NK-92 (cell line): ENCODE data around the gene GAB2.

ENCODE experiments used
- DNase-seq: peaks from one replicate; lab custom pipeline; 2025; ENCODE audit not compliant: unreplicated experiment; lab: John Stamatoyannopoulos, UW

GAB2 gene

DNA sequence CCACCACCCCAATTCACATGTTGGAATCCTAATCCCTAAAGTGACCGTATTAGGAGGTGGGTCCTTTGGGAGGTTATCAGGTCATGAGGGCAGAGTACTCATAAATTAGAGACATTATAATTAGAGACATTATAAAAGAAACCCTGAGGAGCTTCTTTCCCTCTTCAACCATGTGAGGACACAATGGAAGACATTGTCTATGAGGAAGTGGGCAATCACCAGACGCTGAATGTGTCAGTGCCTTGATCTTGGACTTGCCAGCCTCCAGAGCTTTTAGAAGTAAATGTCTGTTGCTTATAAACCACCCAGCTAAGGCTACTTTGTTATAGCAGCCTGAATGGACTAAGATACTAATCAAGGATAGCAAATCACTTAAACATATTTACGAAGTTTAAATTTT is 14.8 kb downstream of the GAB2 start:
- no peak for DNase-seq

- no peak for DNase-seq
Measured at GRCh38 chr11:78400702-78401101, 16.9 kb downstream of the GAB2 start.

DNA sequence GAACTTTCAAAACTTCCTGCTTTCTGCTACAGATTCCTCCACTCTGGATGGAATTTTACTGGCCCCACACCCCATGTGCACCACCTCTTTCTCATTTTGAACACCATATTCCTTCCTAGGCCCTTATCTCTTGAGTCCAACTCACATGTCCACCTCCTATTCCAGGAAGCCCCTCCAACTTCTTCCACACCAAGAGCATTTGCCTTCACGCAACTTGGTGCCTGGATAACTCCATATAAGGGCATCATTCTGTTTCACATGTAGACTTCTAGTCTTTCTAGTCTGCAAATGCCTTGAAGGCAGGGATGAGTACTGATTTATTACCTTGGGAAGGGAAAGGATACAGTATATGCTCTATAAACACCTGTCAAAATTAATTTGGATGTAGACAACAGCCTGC is 17.5 kb downstream of the GAB2 start:
- DNase-seq, result no peak

GRCh38 chr11:78399136-78399535 is 18.5 kb downstream of the GAB2 start:
- DNase-seq, result no peak

DNA sequence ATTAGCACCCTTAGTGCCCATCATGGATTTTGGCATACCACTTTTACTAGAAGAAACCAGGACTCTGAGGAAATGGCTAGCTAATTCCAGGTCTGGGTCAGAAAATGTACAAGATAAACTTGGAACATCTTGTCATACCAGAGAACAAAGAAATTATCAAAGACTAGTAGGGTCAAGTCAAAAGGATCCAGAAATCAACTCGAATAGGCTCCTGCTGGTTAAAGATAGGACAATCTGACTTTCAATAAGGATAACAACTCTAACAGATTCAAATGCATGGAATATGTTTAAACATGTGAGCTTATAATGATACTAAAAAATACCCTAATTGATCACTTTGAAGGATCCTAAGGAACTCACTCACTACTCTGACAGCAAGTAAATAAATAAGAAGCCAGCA is 18.9 kb downstream of the GAB2 start:
- DNase-seq, result no peak

GRCh38 chr11:78397398-78397797 is 20.2 kb downstream of the GAB2 start:
- DNase-seq, result no peak

GRCh38 chr11:78395597-78395996 is 22.0 kb downstream of the GAB2 start:
- no peak for DNase-seq

DNA sequence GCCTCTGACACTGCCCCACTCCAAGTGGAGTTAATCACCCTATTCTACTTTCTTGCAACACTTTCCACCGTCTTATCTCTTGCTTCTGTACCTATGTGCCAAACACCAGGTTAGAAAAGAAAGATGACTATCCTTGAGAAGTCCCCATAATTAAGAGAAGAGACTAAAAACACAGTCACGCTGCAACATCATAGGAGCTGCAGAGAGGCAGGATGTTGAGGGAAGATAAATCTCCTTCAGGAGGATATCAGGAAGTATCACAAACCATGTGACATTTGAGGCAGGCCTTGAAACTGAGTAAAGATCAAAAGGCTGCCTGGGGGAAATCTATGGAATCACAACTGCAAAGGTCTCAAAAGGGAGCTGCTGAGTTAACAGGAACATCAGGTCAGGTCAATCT is 24.8 kb downstream of the GAB2 start:
- no peak for DNase-seq

- no peak for DNase-seq
Measured at GRCh38 chr11:78391424-78391823, 26.2 kb downstream of the GAB2 start.

DNA sequence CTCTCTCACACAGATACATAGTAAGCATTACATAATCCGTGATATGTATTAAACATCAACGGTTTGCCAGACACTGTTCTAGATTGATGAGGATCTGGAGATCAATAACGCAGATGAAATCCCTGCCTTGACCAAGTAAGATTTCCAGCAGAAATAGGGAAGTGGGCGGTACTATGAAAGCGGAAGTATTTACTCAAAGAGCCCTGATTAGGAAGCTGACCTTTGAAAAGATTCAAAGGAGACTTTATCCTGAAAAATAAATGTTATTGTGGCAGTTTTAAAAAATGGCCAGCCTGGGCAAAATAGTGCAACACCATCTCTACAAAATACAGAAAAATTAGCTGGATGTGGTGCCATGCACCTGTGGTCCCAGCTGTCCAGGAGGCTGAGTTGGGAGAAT is 26.8 kb downstream of the GAB2 start:
- DNase-seq, result no peak

- DNase-seq, result no peak
Measured at GRCh38 chr11:78386215-78386941, 31.2 kb downstream of the GAB2 start.

DNA sequence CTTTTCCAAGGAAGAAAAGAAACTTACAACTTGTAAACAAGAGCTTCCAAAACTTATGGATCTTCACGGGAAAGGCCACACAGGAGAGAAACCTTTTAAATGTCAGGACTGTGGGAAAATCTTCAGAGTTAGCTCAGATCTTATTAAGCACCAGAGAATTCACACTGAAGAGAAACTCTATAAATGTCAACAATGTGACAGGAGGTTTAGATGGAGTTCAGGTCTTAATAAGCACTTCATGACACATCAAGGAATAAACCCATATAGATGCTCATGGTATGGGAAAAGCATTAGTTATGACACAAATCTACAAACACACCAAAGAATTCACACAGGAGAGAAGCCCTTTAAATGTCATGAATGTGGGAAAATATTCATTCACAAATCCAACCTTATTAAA is 32.4 kb downstream of the GAB2 start:
- no peak for DNase-seq

- no peak for DNase-seq
Measured at GRCh38 chr11:78384231-78384630, 33.4 kb downstream of the GAB2 start.

DNA sequence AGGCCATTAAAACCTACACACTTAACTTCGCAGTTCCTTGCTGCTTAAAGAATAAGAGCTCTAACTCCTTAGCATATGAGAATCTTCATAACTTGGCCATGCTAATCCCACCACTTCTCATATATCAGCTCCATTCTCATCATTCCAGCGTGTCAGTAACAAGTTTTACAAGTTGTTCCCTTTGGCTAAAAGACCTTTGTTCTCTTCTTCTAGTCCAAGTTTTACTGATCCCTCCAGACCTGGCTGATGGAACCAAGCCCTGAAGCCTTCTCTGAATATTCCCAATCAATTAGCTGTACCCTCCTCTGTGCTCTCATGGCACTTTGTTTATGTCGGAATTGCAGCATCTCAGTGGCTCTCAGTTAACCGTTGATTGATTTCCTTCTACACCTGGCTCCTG is 35.8 kb downstream of the GAB2 start:
- no peak for DNase-seq

- no peak for DNase-seq
Measured at GRCh38 chr11:78380615-78381051, 37.0 kb downstream of the GAB2 start.

- DNase-seq, result no peak
Measured at GRCh38 chr11:78379039-78379670, 38.5 kb downstream of the GAB2 start.

- DNase-seq, result no peak
Measured at GRCh38 chr11:78377625-78378418, 39.8 kb downstream of the GAB2 start.

- no peak for DNase-seq
Measured at GRCh38 chr11:78376858-78377257, 40.8 kb downstream of the GAB2 start.

DNA sequence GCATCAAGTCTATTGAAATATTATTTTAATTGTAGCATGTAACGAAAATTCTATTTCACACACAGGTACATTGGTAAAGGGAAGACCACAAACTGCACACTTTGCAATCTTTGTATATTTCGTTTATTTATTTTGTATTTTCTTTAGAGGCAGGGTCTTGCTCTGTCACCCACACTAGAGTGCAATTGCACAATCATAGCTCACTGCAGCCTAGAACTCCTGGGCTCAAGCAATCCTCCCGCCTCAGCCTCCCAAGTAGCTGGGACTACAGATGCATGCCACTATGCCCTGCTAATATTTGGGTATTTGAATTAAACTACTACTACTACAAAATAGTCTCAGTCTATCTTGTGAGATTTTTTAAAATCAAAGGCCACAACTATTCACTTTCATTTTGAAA is 42.7 kb downstream of the GAB2 start:
- no peak for DNase-seq

- DNase-seq, result no peak
Measured at GRCh38 chr11:78373689-78374088, 43.9 kb downstream of the GAB2 start.

- no peak for DNase-seq
Measured at GRCh38 chr11:78372114-78372768, 45.4 kb downstream of the GAB2 start.
